Left lung (tissue), 10 donors: Measurements from ENCODE around the gene LIMS4. TPM values are rescaled to one million over a fixed set of nuclear protein-coding genes. Genes with fewer than 3 reads are reported as not detected.
"Not testable (repeated sequence)": the region's sequence is repeated elsewhere in the genome, so short reads cannot be mapped to it uniquely, and the experiment has no call there.

Experiments used
- ATAC-seq: fragments of 200-7000 bp; cut with Tn5 transposase; one replicate; pipeline ENCODE4 v1.9.1; 2020; ENCODE audit warnings: moderate library complexity
- DNase-seq, 4 donors: peaks; one replicate each; pipeline ENCODE4 v3.0.0-alpha.2; 2013 to 2020
- H3K27ac ChIP-seq, 2 donors: fragments of 200-600 bp; sonication (generic) in 1 of 2; one replicate each; pipeline versions ENCODE4 v1.5.0 to v1.8.0; 2020 to 2021
- H3K27me3 ChIP-seq, 2 donors: fragments of 200-600 bp; sonication (generic) in 1 of 2; one replicate each; pipeline versions ENCODE4 v1.5.0 to v1.8.0; 2020 to 2021
- H3K36me3 ChIP-seq, 2 donors: fragments of 200-600 bp; sonication (generic) in 1 of 2; one replicate each; pipeline versions ENCODE4 v1.5.0 to v1.8.0; 2020 to 2021
- H3K4me1 ChIP-seq, 2 donors: fragments of 200-600 bp; one replicate each; pipeline ENCODE4 v1.8.0; 2021
- H3K4me3 ChIP-seq, 2 donors: fragments of 200-600 bp; sonication (generic) in 1 of 2; one replicate each; pipeline versions ENCODE4 v1.5.0 to v1.8.0; 2020 to 2021; ENCODE audit warnings: mild to moderate bottlenecking in 1 of 2
- H3K9me3 ChIP-seq, 2 donors: fragments of 200-600 bp; sonication (generic) in 1 of 2; one replicate each; pipeline versions ENCODE4 v1.5.0 to v1.8.0; 2020 to 2021
- intact Hi-C, 2 donors: fragments of 100-400 bp; cut with DNase I; formaldehyde crosslinking; loops; one replicate each; pipeline versions ENCODE4 v1.11.2 to v1.14.2; 2022
- polyA plus RNA-seq, 6 donors: library from polyadenylated mRNA; unstranded; fragments of 120-200 nt; gene quantifications; one replicate each; pipeline ENCODE4 v1.2.1, GENCODE V29; 2013; ENCODE audit not compliant: insufficient read length in 6 of 6
- total RNA-seq, 2 donors: library from RNA; stranded (reverse); fragmentation: NEBNext Ultra II Directional; extraction: Animal tissue kit (Norgen Biotek cat#: 25700); gene quantifications; one replicate each; pipeline ENCODE4 v1.2.1, GENCODE V29; 2021
- donor health status: DM: no; HTN: yes; CAD: no.
- donor health status: DM: no; HTN: no; CAD: no.

Gene LIMS4
- total and polyA plus RNA-seq, 8 donors: 1.0 to 4.5 (median 2.4) TPM

GRCh38 chr2:110434565-110434964, 38.1 kb downstream of the LIMS4 start:
- H3K4me3 ChIP-seq, H3K27ac ChIP-seq, H3K27me3 ChIP-seq, intact Hi-C loops, H3K9me3 ChIP-seq, H3K4me1 ChIP-seq, H3K36me3 ChIP-seq, DNase-seq: not testable (repeated sequence)
- ATAC-seq: peak; percentile 50

GRCh38 chr2:110425725-110426124, 46.9 kb downstream of the LIMS4 start:
- H3K27ac ChIP-seq, ATAC-seq, H3K9me3 ChIP-seq, H3K4me1 ChIP-seq, H3K27me3 ChIP-seq, H3K36me3 ChIP-seq, intact Hi-C loops, H3K4me3 ChIP-seq, DNase-seq: not testable (repeated sequence)

GRCh38 chr2:110424421-110424820, 48.2 kb downstream of the LIMS4 start:
- H3K27me3 ChIP-seq, intact Hi-C loops, ATAC-seq, H3K4me3 ChIP-seq, H3K9me3 ChIP-seq, H3K4me1 ChIP-seq, H3K36me3 ChIP-seq, DNase-seq, H3K27ac ChIP-seq: not testable (repeated sequence)

- H3K36me3 ChIP-seq, H3K4me1 ChIP-seq, intact Hi-C loops, H3K9me3 ChIP-seq, H3K4me3 ChIP-seq, H3K27me3 ChIP-seq, H3K27ac ChIP-seq, DNase-seq: not testable (repeated sequence)
- ATAC-seq: peak; percentile 61
Observed at GRCh38 chr2:110423574-110423962, 49.0 kb downstream of the LIMS4 start.

GRCh38 chr2:110422852-110423573, 49.6 kb downstream of the LIMS4 start:
- intact Hi-C loops, H3K9me3 ChIP-seq, H3K4me3 ChIP-seq, H3K36me3 ChIP-seq, H3K4me1 ChIP-seq, H3K27me3 ChIP-seq, H3K27ac ChIP-seq, DNase-seq: not testable (repeated sequence)
- ATAC-seq: peak; percentile 47

- H3K4me3 ChIP-seq, H3K27me3 ChIP-seq, H3K4me1 ChIP-seq, H3K36me3 ChIP-seq, H3K27ac ChIP-seq, H3K9me3 ChIP-seq, ATAC-seq, intact Hi-C loops, DNase-seq: not testable (repeated sequence)
Observed at GRCh38 chr2:110420641-110421354, 51.8 kb downstream of the LIMS4 start.

- H3K9me3 ChIP-seq, ATAC-seq, H3K36me3 ChIP-seq, intact Hi-C loops, H3K4me3 ChIP-seq, DNase-seq, H3K4me1 ChIP-seq, H3K27me3 ChIP-seq, H3K27ac ChIP-seq: not testable (repeated sequence)
Observed at GRCh38 chr2:110407142-110407541, 65.5 kb downstream of the LIMS4 start.

- ATAC-seq, H3K27ac ChIP-seq, intact Hi-C loops, H3K36me3 ChIP-seq, H3K27me3 ChIP-seq, DNase-seq, H3K9me3 ChIP-seq, H3K4me3 ChIP-seq, H3K4me1 ChIP-seq: not testable (repeated sequence)
Observed at GRCh38 chr2:110404988-110405387, 67.6 kb downstream of the LIMS4 start.

GRCh38 chr2:110404246-110404645, 68.4 kb downstream of the LIMS4 start:
- DNase-seq, intact Hi-C loops, H3K9me3 ChIP-seq, H3K27me3 ChIP-seq, ATAC-seq, H3K27ac ChIP-seq, H3K4me3 ChIP-seq, H3K4me1 ChIP-seq, H3K36me3 ChIP-seq: not testable (repeated sequence)

- DNase-seq, H3K9me3 ChIP-seq, H3K4me1 ChIP-seq, H3K27me3 ChIP-seq, intact Hi-C loops, H3K27ac ChIP-seq, H3K4me3 ChIP-seq, H3K36me3 ChIP-seq: not testable (repeated sequence)
- ATAC-seq: peak; percentile 89
Observed at GRCh38 chr2:110401001-110401618, 71.5 kb downstream of the LIMS4 start.

GRCh38 chr2:110399378-110399777, 73.2 kb downstream of the LIMS4 start:
- H3K36me3 ChIP-seq, H3K27ac ChIP-seq, H3K27me3 ChIP-seq, intact Hi-C loops, ATAC-seq, H3K4me3 ChIP-seq, DNase-seq, H3K4me1 ChIP-seq, H3K9me3 ChIP-seq: not testable (repeated sequence)

- H3K9me3 ChIP-seq, H3K27me3 ChIP-seq, H3K4me3 ChIP-seq, H3K4me1 ChIP-seq, DNase-seq, intact Hi-C loops, H3K36me3 ChIP-seq, H3K27ac ChIP-seq, ATAC-seq: not testable (repeated sequence)
Observed at GRCh38 chr2:110395990-110396389, 76.6 kb downstream of the LIMS4 start.
